HEK293T (cell line): ENCODE results near the gene CGB1.
"Not testable (repeated sequence)": the region's sequence is repeated elsewhere in the genome, so short reads cannot be mapped to it uniquely, and the experiment has no call there.

ENCODE experiments used
- BHLHE40 ChIP-seq: fragments of 450-650 bp; IDR thresholded peaks from 2 replicates; pipeline ENCODE4 v1.6.1; 2016; ENCODE audit warnings: mild to moderate bottlenecking, moderate library complexity, borderline replicate concordance
- CTBP1 ChIP-seq: fragments of 450-650 bp; IDR thresholded peaks from 2 replicates; pipeline ENCODE4 v1.6.1; 2016; ENCODE audit warnings: borderline replicate concordance
- ELF4 ChIP-seq: fragments of 450-650 bp; IDR thresholded peaks from 2 replicates; pipeline ENCODE4 v1.6.1; 2017; ENCODE audit warnings: antibody characterized with exemption
- FOXK2 ChIP-seq: fragments of 450-650 bp; IDR thresholded peaks from 2 replicates; pipeline ENCODE4 v1.6.1; 2016; ENCODE audit warnings: mild to moderate bottlenecking
- HDGF ChIP-seq: fragments of 450-650 bp; IDR thresholded peaks from 2 replicates; pipeline ENCODE4 v1.6.1; 2017; ENCODE audit warnings: antibody characterized with exemption, borderline replicate concordance
- LEF1 ChIP-seq: fragments of 450-650 bp; IDR thresholded peaks from 2 replicates; pipeline ENCODE4 v1.6.1; 2017; ENCODE audit warnings: mild to moderate bottlenecking, borderline replicate concordance
- NFRKB ChIP-seq: fragments of 450-650 bp; IDR thresholded peaks from 2 replicates; pipeline ENCODE4 v1.6.1; 2016; ENCODE audit warnings: mild to moderate bottlenecking, moderate library complexity
- PKNOX1 ChIP-seq: fragments of 450-650 bp; IDR thresholded peaks from 2 replicates; pipeline ENCODE4 v1.6.1; 2016
- SP1 ChIP-seq: fragments of 450-650 bp; IDR thresholded peaks from 2 replicates; pipeline ENCODE4 v1.6.1; 2017
- SUZ12 ChIP-seq: fragments of 450-650 bp; IDR thresholded peaks from 2 replicates; pipeline ENCODE4 v1.6.1; 2016; ENCODE audit warnings: mild to moderate bottlenecking

GRCh38 chr19:49028686-49029085, 8.0 kb downstream of the CGB1 start:
- not testable (repeated sequence) for TF ChIP-seq HDGF, FOXK2, PKNOX1, SUZ12, ELF4, BHLHE40, SP1, CTBP1, LEF1, NFRKB
